H1 (cell line): ENCODE measurements around the gene SECTM1. TPM values are rescaled to one million over a fixed set of nuclear protein-coding genes. Genes with fewer than 3 reads are reported as not detected.

Experiments used
- BACH1 ChIP-seq: IDR thresholded peaks from 2 replicates; pipeline ENCODE4 v1.6.1; 2012; ENCODE audit warnings: low read length, improper control_type of control experiment
- CHD1 ChIP-seq: IDR thresholded peaks from 2 replicates; pipeline ENCODE4 v1.6.1; 2012; ENCODE audit warnings: low read depth, low read length, improper control_type of control experiment
- CTBP2 ChIP-seq: IDR thresholded peaks from 2 replicates; pipeline ENCODE4 v1.7.0; 2011; ENCODE audit warnings: borderline replicate concordance, mild to moderate bottlenecking, moderate library complexity, mixed read lengths, low read length; ENCODE audit not compliant: insufficient read depth, insufficient read length
- FOSL1 ChIP-seq: IDR thresholded peaks from 2 replicates; pipeline ENCODE4 v1.6.1; 2011; ENCODE audit warnings: mild to moderate bottlenecking, low read depth, low read length, moderate library complexity; ENCODE audit not compliant: insufficient read depth
- KDM5A ChIP-seq: fragments of 200-600 bp; IDR thresholded peaks from 2 replicates; pipeline ENCODE4 v1.7.1; 2012; ENCODE audit warnings: mild to moderate bottlenecking, low read length, inconsistent platforms, mixed read lengths
- MAFK ChIP-seq: IDR thresholded peaks from 2 replicates; pipeline ENCODE4 v1.6.1; 2012; ENCODE audit warnings: low read depth, mild to moderate bottlenecking, improper control_type of control experiment, low read length
- SP2 ChIP-seq: IDR thresholded peaks from 2 replicates; pipeline ENCODE4 v1.6.1; 2012; ENCODE audit warnings: mild to moderate bottlenecking, low read length, inconsistent platforms
- polyA plus RNA-seq, 7 experiments: library from polyadenylated mRNA; depleted of rRNA in 3 of 7; stranded (reverse) in 5 of 7; unstranded in 2 of 7; fragments of >200 nt in 5 of 7; fragments of 200-250 nt in 2 of 7; gene quantifications; 1 replicate in 5 of 7; 2 replicates in 1 of 7; 4 replicates in 1 of 7; pipeline versions ENCODE4 v1.2.1 to v1.2.3, GENCODE V29; 2011 to 2013; ENCODE audit warnings: missing spikeins in 2 of 7, mixed read lengths in 2 of 7
- total RNA-seq: library from RNA; stranded (reverse); fragmentation: NEBNext Ultra II Directional; extraction: Animal tissue kit (Norgen Biotek cat#: 25700); gene quantifications from 2 replicates; pipeline ENCODE4 v1.2.1, GENCODE V29; 2021
- TF ChIP-seq, protein P1 (sequence below): IDR thresholded peaks from 2 replicates; pipeline ENCODE4 v1.6.1; 2012; ENCODE audit warnings: inconsistent platforms

SECTM1 gene
- total and polyA plus RNA-seq, 2 of the 8 experiments (the other 6 are each of a cell fraction or from before 2014, with no cell fraction given) = 0.20 to 0.65 TPM

DNA sequence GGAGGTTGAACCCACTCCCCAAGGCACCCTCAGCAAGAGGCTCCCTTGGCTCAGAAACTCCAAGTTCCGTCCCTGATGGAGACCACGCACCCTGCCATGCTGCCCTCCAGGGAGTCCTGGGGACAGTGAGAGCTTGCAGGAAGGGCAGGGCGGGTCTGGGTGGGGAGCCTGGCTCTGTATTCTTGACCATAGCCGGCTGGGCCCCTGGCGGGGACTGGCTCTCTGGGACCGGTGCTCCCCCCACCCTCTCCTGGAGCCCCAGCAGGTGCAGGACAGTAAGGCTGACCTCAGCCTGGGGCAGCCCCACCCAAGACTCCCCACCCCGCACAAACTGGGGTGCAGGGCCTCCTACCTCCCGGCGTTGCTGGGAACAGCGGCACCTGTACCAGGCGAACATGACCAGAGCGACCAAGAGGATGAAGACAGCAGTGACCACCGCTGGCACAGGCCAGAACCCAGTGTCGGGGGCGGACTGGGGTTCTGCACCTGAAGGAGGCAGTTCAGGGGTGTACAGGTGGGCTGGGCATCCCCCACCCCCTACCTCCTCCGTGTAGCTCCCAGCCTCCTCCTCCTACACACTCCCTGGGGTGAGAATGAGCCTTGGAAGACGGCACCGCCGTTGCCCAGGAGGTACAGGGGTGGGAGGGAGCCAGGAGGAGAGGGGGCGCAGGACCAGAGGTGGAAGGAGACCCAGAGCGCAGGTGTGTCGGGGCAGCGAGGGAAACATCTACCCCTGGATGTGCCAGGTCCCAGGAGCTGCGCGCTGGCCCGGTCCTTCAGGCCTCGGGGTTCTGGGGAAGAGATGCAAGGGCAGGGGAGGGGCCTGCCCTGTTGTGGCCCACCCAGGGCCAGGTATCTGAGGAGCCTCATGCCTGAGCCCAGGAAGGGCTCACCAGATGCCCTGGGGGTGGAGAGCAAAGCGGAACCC, 10.8 kb downstream of the SECTM1 start (continued):
- TF ChIP-seq KDM5A (no peak), CTBP2 (no peak), SP2 (no peak), FOSL1 (no peak), CHD1 (no peak), BACH1 (no peak), MAFK (no peak)
- TF ChIP-seq, protein P1, sequence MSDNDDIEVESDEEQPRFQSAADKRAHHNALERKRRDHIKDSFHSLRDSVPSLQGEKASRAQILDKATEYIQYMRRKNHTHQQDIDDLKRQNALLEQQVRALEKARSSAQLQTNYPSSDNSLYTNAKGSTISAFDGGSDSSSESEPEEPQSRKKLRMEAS = no peak
